GM19239 (cell line): Measurements from ENCODE around the gene IGSF3.
"Not testable (repeated sequence)": the region's sequence is repeated elsewhere in the genome, so short reads cannot be mapped to it uniquely, and the experiment has no call there.

Experiments
- DNase-seq: peaks from one replicate; pipeline ENCODE4 v3.0.0; 2011; ENCODE audit warnings: low spot score; ENCODE audit not compliant: insufficient read length
- FAIRE-seq: peaks from 2 replicates; lab custom pipeline; 2011; peaks lifted over from hg19 to GRCh38; lab: Jason Lieb, UNC

Gene IGSF3

GRCh38 chr1:116568662-116569380 is 98.7 kb downstream of the IGSF3 start:
- DNase-seq (no peak), FAIRE-seq (no peak)

- DNase-seq = no peak
- FAIRE-seq = peak; percentile 40
These were observed 99.5 kb downstream of the IGSF3 start for GRCh38 chr1:116567790-116568661.

GRCh38 chr1:116565222-116565621 is 102.3 kb downstream of the IGSF3 start:
- FAIRE-seq = no peak
- no peak for DNase-seq

- no peak for FAIRE-seq
These were observed 103.1 kb downstream of the IGSF3 start for GRCh38 chr1:116564426-116564825.

GRCh38 chr1:116562465-116562864 is 105.1 kb downstream of the IGSF3 start:
- not testable (repeated sequence) for FAIRE-seq, DNase-seq

More at GRCh38 chr1:116564426-116564825, 103.1 kb downstream of the IGSF3 start:
- no peak for DNase-seq

GRCh38 chr1:116561563-116561962 is 106.0 kb downstream of the IGSF3 start:
- DNase-seq (no peak), FAIRE-seq (no peak)

- DNase-seq (no peak), FAIRE-seq (peak; percentile 70)
These were observed 106.6 kb downstream of the IGSF3 start for GRCh38 chr1:116560704-116561490.

- peak; percentile 92 for FAIRE-seq
- no peak for DNase-seq
These were observed 108.2 kb downstream of the IGSF3 start for GRCh38 chr1:116559304-116559761.

GRCh38 chr1:116558571-116558970 is 109.0 kb downstream of the IGSF3 start:
- FAIRE-seq (peak; percentile 67), DNase-seq (no peak)

- DNase-seq (no peak), FAIRE-seq (peak; percentile 76)
These were observed 109.4 kb downstream of the IGSF3 start for GRCh38 chr1:116558140-116558549.

GRCh38 chr1:116557323-116557878 is 110.1 kb downstream of the IGSF3 start:
- no peak for DNase-seq
- FAIRE-seq = peak; percentile 70

GRCh38 chr1:116556289-116557006 is 111.1 kb downstream of the IGSF3 start:
- DNase-seq (no peak), FAIRE-seq (peak; percentile 99)

GRCh38 chr1:116554924-116555323 is 112.6 kb downstream of the IGSF3 start:
- FAIRE-seq (peak; percentile 77), DNase-seq (no peak)

- peak; percentile 90 for FAIRE-seq
- no peak for DNase-seq
These were observed 114.0 kb downstream of the IGSF3 start for GRCh38 chr1:116553386-116554115.

- FAIRE-seq = no peak
- DNase-seq = no peak
These were observed 121.1 kb downstream of the IGSF3 start for GRCh38 chr1:116546354-116546977.

GRCh38 chr1:116545359-116545705 is 122.2 kb downstream of the IGSF3 start:
- FAIRE-seq = no peak

GRCh38 chr1:116544588-116545358 is 122.8 kb downstream of the IGSF3 start:
- FAIRE-seq (peak; percentile 86), DNase-seq (no peak)

More at GRCh38 chr1:116545359-116545705, 122.2 kb downstream of the IGSF3 start:
- DNase-seq = no peak

GRCh38 chr1:116540088-116540487 is 127.4 kb downstream of the IGSF3 start:
- FAIRE-seq = peak; percentile 75
- no peak for DNase-seq
